Astrocyte of the hippocampus (primary cell): Measurements from ENCODE around the gene WDR72.
"Not testable (repeated sequence)": the region's sequence is repeated elsewhere in the genome, so short reads cannot be mapped to it uniquely, and the experiment has no call there.

ENCODE experiments used
- DNase-seq: peaks from one replicate; pipeline ENCODE4 v3.0.0; 2011; ENCODE audit warnings: low read depth, low spot score

WDR72 gene

DNA sequence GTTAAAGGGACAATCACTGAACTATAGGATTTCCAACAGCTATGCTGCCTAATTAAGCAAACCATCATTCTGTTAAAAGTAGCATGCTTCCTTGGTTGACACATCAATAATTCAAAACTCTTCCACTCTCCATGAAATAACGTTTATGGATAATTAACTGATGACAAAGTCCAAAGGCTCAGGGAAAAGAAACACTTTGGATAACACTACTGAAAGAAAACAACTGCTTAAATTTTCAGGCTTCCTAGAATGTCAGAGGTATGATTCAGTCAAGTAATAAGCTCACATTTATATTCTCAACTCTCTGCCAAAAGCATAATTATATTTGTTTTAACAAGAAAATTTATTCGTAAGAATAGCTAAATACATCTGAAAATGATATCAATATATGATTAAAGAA lies 49.6 kb downstream of the WDR72 start:
- no peak for DNase-seq

DNA sequence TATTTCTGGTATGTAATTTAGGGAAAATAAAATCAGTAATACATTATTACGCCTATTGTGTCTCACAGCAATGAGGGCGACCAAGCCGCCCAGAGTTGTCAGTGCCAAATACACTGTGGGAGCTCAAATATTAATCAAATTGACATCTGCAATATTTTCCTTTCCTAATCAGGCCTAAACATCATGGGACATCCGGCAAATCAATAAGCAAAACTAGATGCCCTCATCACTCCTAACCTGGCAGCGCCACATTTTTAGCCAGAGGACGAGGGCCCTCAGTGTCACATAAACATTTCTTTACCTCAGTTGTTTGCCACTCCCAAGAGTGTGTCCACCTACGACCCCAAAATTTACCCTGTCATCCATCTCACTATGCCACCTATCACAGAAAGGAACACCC lies 64.1 kb downstream of the WDR72 start:
- no peak for DNase-seq

DNA sequence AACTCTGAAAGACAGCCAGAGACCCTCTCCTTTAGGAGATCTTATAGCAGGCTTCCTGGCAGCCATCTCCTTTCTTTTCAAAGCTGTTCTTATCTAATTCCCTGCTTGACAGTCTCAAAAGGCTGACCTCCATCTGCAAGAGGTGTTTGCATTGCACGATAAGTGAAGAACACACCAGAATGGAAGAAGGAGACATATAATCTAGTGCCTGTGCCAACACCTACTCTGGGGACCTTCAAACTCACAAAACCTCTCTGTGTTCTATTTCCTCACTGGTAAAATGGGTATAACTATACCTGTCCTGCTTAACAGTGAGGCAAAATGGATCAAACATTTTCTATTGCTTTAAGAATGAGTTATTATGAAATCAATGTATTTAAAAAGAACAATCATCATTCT lies 65.0 kb downstream of the WDR72 start:
- no peak for DNase-seq

DNA sequence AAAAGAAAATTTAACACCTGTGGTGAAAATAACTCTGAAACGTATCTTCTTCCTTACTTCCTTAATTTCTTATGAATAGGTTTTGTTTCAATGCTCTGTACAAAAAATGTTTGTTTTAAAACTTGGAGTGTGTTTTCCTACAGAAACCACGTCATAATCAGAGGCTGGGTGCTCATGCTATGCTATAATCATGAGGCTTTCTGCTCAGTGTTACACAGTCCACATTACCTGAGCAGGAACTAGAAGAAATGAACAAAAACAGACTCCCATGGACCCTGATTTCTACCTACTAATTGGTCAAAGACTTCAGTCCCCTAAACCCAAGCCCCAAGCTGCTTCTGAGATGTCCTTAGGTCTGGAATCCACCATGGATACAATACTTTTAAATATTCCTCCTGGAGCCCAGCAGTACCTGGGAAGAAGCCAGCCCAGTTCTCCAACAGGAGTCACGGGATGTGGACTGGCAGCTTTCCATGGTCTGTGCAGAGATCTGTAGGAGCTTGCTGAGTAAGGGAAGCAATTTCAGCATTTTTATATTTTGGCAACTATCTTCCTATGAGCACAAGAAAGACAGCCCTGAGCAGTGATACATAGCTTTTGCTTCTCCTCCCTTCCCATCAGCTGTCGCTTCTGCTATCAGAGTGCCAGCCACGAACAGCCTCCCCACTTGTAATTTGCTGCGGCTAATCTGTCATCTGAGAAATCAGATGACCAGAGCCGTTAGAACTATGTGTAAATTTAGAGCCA lies 65.6 kb downstream of the WDR72 start:
- DNase-seq = peak; percentile 61

DNA sequence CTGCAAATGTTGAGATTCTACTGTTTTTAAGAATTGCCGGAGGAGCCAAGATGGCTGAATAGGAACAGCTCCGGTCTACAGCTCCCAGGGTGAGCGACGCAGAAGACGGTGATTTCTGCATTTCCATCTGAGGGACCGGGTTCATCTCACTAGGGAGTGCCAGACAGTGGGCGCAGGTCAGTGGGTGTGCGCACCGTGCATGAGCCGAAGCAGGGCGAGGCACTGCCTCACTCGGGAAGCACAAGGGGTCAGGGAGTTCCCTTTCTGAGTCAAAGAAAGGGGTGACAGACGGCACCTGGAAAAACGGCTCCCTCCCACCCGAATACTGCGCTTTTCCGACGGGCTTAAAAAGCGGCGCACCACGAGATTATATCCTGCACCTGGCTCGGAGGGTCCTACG lies 75.3 kb downstream of the WDR72 start:
- not testable (repeated sequence) for DNase-seq

DNA sequence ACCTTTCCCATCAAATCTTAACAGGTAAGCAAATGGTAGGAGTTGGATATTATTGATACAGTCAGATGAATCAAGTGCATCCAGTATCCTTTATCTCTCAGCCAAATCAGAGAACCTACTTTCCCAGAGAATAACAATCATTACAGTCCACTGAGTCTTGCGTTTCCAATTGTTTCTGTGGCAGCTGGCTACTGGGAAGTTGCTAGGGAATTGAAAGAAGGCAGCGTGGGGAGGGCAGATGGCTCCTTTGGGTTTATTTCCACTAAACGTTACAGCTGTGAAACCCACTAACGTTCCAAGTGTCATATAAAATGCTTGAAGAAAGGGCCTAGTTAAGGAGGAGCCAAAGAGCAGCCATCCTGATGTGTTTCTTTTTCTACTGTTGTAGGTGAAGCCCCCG lies 78.4 kb downstream of the WDR72 start:
- DNase-seq = peak; percentile 10

DNA sequence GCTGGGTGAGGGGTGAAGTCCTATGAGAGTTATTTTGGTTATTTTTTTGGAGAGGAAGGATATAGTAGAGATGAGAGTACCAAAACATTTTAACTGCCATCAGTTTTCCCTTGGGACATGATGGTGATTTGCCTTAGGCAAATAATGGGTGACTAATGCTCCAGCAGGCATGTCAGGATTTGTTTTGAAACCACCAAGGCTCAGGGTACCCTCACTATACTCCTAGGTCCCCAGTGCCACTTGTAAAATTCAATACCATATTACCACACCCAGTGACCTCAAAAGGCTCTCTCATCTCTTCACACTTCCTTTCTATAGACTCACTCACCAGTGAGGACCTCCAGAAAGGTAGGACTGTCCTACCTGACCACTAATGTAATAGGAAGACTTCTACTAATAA lies 83.6 kb downstream of the WDR72 start:
- DNase-seq = no peak

DNA sequence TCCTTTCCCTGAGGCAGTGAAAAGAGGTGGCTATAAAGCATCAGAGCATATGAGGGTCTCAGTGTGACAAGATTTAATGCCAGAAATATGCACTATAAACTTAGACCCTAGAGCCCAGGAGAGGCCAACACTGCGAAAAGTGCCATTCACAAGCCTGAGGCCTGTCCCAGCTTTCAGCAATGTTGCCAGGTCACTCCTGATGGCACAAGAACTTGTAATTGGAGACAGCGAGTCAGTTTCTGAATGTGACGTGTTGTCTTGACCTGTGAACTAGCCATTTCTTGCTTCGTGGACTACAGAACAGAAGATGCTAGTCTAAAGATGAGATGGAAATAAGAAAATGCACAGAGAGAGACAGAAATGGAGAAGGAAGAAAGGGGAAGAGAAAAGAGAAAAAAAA lies 87.9 kb downstream of the WDR72 start:
- no peak for DNase-seq

DNA sequence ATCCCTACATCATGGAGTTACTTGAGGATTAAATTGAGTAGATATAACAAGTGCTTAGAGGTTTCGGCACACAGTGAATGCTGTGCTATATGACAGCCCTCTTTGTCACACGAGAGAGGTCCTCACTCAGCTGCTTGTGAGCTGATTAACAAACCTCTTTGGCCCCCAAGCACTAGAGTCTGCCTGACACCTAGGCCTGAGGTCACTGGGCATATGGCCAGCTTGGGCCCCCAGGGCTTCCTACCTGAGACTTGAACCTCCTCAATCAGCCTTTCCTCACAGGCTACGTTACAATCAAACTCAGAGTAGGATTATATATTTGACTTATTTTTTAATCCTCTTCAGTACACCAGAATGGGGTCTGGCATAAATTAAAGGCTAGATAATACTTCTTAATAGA lies 88.8 kb downstream of the WDR72 start:
- no peak for DNase-seq

DNA sequence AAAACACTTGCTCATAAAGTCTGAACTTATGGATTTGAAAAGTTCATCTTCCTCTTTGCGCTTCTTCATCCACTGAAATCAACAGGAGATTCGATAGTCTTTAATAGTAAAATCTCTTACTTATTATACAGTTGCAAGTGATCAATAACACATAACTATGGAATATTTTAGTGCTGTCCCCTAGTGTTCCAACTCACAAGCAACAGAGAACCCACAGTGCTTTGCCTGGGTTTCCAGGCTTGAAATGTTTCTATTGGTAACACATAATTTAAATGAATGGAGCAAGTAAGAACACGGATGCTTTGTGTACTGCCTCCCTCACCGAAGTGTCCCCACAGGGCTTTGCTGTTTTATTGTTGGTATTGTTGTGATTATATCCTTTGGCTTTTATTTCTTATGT lies 93.5 kb downstream of the WDR72 start:
- DNase-seq = peak; percentile 5

DNA sequence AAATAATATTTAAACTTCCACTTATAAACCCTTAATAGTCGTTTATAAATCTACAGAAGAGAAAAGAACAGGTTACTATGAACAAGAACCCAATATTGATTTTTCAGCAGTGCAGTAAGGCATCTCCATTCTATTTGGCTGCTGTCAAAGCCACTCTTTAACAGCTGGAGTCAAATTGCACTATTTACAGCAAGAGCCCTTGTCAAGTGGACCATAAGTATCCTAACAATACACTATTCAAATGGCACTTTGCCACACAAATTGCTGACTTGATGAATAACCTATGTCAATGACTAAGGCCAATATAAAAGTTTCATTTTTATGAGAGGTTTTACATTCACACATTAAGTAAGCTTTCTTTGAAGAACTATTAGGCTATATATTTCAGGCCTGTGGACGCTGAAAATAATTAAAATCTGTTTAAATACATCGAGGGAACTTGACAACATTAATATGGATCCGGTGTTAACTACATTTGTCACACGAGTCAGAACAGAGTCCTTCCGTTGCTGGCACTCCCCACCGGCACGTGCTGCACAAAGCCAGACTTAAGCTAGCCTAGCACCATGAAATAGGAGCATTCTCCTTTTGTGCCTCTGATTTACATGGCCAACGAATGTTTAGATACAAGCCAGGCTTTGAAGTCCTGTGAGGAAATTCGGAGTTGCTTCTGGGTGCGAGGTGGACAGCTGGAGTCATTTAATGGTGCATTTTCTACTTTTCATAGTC lies 100.5 kb downstream of the WDR72 start:
- no peak for DNase-seq

DNA sequence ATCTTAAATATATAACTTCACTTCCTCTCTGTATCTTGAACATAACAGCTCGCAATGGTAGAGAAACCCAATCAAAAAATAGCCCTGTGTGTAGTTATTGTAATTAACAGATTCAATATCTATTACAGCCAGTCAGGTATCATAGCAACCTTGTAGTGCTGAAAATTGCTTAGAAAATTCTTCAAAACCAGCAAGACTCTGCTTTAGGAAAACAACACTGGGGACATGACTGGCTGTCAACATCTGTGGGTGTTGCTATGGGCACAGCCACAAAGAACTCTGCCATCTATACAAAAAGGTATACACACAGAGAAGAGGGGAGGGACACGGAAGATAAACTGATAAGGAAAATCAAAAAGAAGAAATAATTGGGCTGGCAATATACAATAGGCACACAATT lies 101.2 kb downstream of the WDR72 start:
- no peak for DNase-seq

DNA sequence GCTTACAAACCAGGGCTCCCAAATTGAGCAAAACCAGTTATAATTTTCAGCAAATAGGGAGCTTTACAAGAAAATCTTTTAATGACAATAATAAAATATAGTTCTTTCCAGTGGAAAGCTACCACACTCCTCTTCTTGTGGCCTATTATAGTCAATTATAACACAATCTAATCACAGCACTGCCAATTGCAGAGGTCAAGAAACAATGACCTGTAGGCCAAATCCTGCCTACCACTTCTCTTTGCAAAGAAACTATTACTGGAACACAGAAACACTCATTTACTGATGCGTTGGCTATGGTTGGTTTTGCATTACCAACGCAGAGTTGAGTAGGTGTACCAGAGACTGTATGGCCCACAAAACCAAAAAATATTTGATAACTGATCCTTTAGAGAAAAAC lies 110.5 kb downstream of the WDR72 start:
- no peak for DNase-seq

DNA sequence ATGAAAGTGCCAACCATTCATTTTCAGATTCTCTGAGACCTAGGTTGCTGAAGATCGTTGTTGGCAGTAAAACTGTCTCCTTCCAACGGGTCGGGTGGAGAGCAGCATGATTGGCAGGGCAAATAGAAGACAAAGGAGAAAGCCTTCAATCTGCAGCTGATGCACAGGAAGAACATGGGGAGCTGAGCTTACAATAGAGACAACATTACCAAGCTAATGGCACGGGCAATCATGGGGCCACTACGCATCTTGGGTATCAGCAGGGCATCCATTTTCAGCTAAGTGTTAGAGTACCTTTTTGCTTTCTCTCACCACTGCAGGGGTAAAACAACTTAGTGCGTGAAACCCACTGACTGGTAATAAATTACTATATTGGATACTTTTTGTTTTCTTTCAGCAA lies 114.8 kb downstream of the WDR72 start:
- DNase-seq = no peak

DNA sequence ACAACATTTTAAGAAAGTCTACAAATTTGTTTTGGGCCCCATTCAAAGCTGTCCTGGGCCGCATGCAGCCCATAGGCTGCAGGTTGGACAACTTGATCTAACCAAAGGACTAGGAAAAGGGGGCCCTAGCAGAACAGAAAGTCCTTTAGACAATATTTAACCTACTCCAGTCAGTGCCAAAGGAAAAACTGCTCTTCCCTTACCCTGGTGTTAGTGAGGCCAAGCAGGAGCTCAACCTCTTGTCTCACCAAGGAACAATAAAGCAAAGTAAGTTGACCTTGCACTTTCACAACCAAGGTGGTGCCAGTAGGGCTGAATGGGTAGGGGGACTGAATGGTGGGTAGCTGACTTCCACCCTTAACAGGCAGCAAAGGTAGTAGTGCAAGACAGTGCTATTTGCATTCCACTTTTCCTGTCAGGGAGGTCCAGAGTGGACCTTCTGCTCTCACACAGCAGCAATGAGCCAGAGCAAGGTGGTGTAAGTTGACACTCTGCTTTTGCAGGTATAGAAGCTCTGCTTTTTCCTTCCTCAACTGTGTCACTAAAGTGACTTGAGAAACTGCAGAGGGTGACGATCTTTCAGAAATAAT lies 124.9 kb downstream of the WDR72 start:
- no peak for DNase-seq

DNA sequence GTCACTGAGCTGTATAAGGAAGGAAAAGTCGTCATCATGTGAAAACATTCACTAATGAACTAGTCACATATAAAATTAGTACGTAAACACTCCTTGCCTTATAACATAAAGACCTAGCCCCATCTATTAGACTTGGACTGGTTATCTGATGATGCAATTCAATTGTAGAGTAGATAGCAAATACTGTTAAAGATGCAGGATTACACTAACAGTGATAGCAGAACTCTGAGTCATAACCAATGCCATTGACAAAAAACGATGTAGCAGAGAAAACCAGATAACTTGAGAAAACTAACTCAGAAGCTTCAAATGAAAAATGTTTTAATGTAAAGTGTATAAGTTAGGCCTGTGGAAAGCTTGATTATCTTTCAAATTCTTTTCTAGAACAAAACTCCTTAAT lies 132.2 kb downstream of the WDR72 start:
- DNase-seq = no peak

DNA sequence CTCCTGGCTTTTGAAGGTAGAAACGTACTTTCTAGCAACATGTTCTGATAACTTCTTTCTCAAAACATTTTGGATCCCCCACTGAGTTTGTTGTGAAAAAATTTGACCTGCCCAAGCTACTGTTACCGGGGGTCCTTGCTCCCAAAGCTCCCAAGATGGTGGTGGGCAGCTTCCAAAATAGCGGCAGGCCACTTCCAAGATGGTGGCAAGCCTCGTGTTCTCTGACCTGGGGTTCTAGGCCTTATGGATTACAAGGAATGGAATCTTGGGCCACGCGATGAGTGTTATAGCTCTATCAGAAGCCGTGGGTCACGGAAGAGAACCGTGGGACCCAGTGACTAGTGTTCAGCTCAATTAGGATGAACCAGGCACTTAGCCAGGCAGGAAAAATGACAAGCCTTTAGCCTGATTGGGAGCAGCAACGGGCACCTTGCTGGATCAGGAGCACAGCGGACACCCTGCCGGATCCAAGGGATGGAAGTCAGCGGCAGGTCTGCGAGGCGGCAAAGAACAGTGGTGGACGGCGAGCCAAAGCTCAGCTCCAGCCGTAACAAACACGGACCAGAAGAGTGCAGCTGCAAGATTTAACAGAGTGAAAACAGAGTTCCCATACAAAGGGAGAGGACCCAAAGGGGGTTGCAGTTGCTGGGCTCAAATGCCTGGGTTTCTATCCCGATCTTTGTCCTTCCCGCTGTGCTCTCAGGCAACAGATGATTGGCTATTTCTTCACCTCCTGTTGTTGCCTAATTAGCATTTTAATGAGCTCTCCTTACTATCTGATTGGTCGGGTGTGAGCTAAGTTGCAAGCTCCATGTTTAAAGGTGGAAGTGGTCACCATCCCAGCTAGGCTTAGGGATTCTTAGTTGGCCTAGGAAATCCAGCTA lies 133.3 kb downstream of the WDR72 start:
- no peak for DNase-seq

DNA sequence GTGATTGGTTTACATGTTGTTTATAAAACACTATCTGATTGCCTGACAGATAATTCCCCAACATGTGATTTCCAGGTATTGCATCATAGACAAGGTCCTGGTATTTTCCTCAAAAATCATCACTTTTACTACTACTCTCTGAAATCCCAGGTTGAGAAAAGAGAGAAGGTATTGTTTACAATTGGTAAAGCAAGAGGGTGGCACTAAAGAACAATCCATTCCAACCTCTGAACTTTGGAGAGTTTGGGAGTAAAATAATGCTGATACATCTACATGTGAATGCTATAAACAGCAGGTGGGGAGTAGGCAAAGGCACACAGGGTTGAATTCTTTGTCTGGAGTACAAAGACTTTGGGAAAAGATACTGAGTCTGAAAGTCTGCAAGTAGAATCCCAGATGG lies 134.2 kb downstream of the WDR72 start:
- DNase-seq = no peak

DNA sequence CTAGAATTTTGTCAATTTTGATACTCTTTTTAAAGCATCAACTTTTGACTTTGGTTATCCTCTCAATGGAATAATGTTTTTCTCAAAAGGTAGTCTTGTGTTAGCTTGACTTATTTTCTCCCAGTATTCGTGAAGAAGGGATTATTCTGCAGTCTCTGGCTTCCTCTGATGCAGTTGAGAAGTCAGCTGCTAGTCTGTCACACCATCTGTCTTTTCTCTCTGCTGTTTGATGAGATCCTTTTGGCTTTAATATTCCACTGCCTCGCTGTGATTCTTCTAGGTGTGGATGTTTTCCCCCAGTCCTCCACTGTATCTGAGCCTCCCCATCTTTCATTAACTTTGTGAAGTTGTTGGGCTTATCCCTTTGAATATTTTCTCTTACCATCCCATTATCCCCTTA lies 141.0 kb downstream of the WDR72 start:
- DNase-seq = no peak

DNA sequence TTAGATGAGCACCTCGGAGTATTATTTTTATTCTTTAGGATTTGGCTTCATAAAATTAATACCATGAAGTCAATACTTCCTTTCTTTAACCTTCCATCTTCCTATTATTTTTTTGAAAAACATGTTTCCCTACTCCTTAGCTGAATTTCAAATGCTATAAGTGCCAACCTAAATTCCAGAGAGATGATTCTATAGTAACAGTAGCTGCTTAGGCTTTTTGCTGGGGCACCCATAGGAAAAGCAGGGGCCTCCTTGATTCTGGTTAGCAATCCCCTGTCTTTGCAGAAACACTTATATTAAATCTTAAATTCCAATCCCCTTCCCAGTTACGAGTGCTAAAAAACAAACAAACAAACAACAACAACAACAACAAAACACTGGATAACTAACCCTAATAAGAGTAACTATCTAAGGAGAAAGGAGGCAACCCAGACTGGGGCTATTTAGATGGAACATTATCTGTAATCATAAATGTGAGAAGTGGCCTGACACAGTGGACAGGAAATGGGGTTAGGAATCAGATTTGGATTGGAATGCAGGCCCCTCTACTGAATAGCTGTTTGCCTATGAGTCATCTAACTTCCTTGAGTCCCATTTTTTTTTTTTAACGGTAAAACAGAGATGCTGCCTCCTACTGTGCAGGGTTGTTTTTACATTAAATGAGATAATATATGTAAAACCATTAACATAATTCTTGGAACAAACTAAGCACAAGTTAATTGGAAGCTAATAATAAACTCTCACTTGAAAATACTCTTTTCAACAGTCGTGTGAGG lies 148.1 kb downstream of the WDR72 start:
- DNase-seq = peak; percentile 23

DNA sequence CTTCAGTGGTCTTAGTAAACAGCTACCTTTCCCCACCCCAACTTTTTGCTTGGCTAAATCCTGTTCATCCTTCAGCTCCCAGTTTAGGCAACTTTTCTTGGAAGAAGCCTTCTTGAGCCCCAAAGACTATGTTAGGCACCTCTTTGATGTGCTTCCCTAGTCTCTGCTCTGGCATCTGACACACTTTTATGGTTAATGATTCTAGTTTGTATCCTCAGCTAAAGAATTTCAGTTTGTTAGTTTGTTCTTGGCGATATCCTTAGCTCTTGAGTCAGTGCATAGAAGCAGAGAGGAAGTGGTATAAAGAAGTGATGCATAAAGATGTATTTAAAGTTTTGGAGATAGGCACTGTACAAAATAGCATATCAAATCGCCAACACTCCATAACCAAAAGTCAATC lies 168.4 kb downstream of the WDR72 start:
- no peak for DNase-seq
